Fibroblast of pulmonary artery (primary cell): ENCODE results near the gene NTM.

ENCODE experiments used
- DNase-seq: peaks from one replicate; pipeline ENCODE4 v3.0.0-alpha.2; 2010; ENCODE audit warnings: low read depth
- H3K4me3 ChIP-seq: replicated peaks from 2 replicates; pipeline ENCODE4 v1.5.1; 2011; ENCODE audit warnings: low read depth, mild to moderate bottlenecking, control low read depth, low read length, moderate library complexity
- CTCF ChIP-seq: IDR thresholded peaks from 2 replicates; pipeline ENCODE4 v1.5.1; 2011; ENCODE audit warnings: mild to moderate bottlenecking, control low read depth, low read length, inconsistent platforms; ENCODE audit errors: missing control alignments

NTM gene

GRCh38 chr11:131642756-131643531 lies 272.5 kb downstream of the NTM start:
- H3K4me3 ChIP-seq, result no peak overlapping the region
- TF ChIP-seq CTCF, result no peak
- no peak for DNase-seq

- DNase-seq, result no peak
- TF ChIP-seq CTCF, result no peak
- H3K4me3 ChIP-seq, result no peak overlapping the region
Observed at GRCh38 chr11:131644204-131644795, 273.9 kb downstream of the NTM start.

GRCh38 chr11:131645237-131645636 lies 274.8 kb downstream of the NTM start:
- no peak for TF ChIP-seq CTCF
- no peak for DNase-seq
- no peak overlapping the region for H3K4me3 ChIP-seq

- no peak overlapping the region for H3K4me3 ChIP-seq
- no peak for DNase-seq
- no peak for TF ChIP-seq CTCF
Observed at GRCh38 chr11:131649856-131650255, 279.4 kb downstream of the NTM start.

- no peak for DNase-seq
- no peak overlapping the region for H3K4me3 ChIP-seq
- TF ChIP-seq CTCF, result no peak
Observed at GRCh38 chr11:131652231-131652630, 281.8 kb downstream of the NTM start.

GRCh38 chr11:131653260-131653659 lies 282.8 kb downstream of the NTM start:
- DNase-seq, result no peak
- TF ChIP-seq CTCF, result no peak

GRCh38 chr11:131654849-131655248 lies 284.4 kb downstream of the NTM start:
- TF ChIP-seq CTCF, result no peak
- no peak for DNase-seq
- H3K4me3 ChIP-seq, result no peak overlapping the region

More at GRCh38 chr11:131653260-131653659, 282.8 kb downstream of the NTM start:
- no peak overlapping the region for H3K4me3 ChIP-seq
